AG04450 (cell line): ENCODE measurements around the gene MYBPC1. TPM values are rescaled to one million over a fixed set of nuclear protein-coding genes. Genes with fewer than 3 reads are reported as not detected.

Experiments
- CTCF ChIA-PET: fragments of 300-600, 350-600 bp; formaldehyde crosslinking; extraction: SDS; loops from one replicate; lab custom pipeline; 2022; ENCODE audit warnings: antibody characterized with exemption, inconsistent platforms; lab: Charles Lee
- POLR2A ChIA-PET: fragments of 350-600 bp; formaldehyde crosslinking; extraction: SDS; loops from one replicate; lab custom pipeline; 2021; ENCODE audit warnings: antibody characterized with exemption, inconsistent platforms; lab: Yijun Ruan, JAX
- DNase-seq: peaks from one replicate; pipeline ENCODE4 v3.0.0-alpha.2; 2011; ENCODE audit warnings: low read depth, low spot score
- H3K27ac ChIP-seq: one replicate; pipeline ENCODE4 v1.5.1; 2012; ENCODE audit warnings: low read depth, low read length, control low read depth
- H3K27me3 ChIP-seq: one replicate; pipeline ENCODE4 v1.6.0; 2012; ENCODE audit warnings: low read length; ENCODE audit not compliant: control insufficient read depth, insufficient read depth
- H3K4me3 ChIP-seq: 2 replicates; pipeline ENCODE4 v1.5.1; 2011; ENCODE audit warnings: mild to moderate bottlenecking, low read depth, low read length, control low read depth
- H3K9me3 ChIP-seq: 2 replicates; pipeline ENCODE4 v1.5.1; 2012; ENCODE audit warnings: low read length; ENCODE audit not compliant: control insufficient read depth, insufficient read depth
- polyA plus RNA-seq: library from polyadenylated mRNA; depleted of rRNA; stranded (reverse); fragments of >200 nt; gene quantifications from 2 replicates; pipeline ENCODE4 v1.2.3, GENCODE V29; 2011
- TF ChIP-seq, protein P1 (sequence below): IDR thresholded peaks from 2 replicates; pipeline ENCODE4 v1.5.1; 2011; ENCODE audit warnings: low read depth, low read length, control low read depth, inconsistent platforms

MYBPC1 gene
- polyA plus RNA-seq, 1 experiment: not detected

DNA sequence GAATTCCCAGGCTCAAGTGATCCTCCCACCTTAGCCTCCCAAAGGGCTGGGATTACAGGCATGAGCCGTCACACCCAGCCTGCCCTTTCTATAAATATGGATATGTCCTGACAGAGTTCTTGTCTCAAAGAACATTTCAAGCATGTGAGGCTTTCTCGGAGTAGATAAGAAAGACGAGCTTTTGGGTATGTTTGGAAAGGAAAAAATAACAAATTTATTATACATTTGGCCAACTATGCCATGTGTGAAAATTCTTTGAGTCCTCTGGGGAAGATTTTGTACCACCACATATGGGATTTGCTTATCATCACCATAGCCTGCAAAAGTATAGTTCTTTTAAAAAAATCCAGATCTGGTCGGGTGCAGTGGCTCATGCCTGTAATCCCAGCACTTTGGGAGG lies 23.7 kb upstream of the MYBPC1 start:
- ChIA-PET CTCF (interaction anchor here (1.2 kb wide), 1 partner anchor 11 kb away, joined by 3 read pairs; no protein-coding TSS in a partner anchor), POLR2A (no interaction called here)
- no peaks in the 10 kb centered on the region for H3K9me3 ChIP-seq
- no peak overlapping the region for H3K4me3 ChIP-seq
- TF ChIP-seq, protein P1, sequence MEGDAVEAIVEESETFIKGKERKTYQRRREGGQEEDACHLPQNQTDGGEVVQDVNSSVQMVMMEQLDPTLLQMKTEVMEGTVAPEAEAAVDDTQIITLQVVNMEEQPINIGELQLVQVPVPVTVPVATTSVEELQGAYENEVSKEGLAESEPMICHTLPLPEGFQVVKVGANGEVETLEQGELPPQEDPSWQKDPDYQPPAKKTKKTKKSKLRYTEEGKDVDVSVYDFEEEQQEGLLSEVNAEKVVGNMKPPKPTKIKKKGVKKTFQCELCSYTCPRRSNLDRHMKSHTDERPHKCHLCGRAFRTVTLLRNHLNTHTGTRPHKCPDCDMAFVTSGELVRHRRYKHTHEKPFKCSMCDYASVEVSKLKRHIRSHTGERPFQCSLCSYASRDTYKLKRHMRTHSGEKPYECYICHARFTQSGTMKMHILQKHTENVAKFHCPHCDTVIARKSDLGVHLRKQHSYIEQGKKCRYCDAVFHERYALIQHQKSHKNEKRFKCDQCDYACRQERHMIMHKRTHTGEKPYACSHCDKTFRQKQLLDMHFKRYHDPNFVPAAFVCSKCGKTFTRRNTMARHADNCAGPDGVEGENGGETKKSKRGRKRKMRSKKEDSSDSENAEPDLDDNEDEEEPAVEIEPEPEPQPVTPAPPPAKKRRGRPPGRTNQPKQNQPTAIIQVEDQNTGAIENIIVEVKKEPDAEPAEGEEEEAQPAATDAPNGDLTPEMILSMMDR: no peak
- no peak for DNase-seq
- no peak overlapping the region for H3K27ac ChIP-seq
- H3K27me3 ChIP-seq: no peaks in the 10 kb centered on the region

DNA sequence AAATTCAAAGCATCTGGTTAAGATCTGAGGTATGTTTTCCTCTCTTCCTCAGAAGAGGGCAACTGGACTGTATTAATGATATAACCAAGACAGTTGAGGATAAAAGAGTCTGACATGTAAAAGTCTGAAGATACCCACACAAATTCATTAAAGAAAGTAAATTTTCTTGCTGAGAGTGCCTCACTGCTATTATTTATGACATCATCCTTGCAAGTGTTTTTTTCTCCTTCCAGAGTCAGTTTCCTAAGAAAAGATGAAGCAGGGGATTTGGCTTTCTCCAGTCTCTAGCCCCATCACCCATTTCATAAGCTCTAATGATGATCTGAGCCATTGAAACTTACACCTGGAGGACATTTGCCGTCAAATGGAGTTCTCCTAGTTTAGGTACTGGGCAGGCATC lies 21.0 kb upstream of the MYBPC1 start:
- CTCF ChIA-PET: no interaction called here
- Histone ChIP-seq H3K4me3 (no peak overlapping the region), H3K27me3 (no peaks in the 10 kb centered on the region), H3K9me3 (no peaks in the 10 kb centered on the region), H3K27ac (no peak overlapping the region)
- TF ChIP-seq, protein P1: no peak
- no peak for DNase-seq
- POLR2A ChIA-PET: no interaction called here

DNA sequence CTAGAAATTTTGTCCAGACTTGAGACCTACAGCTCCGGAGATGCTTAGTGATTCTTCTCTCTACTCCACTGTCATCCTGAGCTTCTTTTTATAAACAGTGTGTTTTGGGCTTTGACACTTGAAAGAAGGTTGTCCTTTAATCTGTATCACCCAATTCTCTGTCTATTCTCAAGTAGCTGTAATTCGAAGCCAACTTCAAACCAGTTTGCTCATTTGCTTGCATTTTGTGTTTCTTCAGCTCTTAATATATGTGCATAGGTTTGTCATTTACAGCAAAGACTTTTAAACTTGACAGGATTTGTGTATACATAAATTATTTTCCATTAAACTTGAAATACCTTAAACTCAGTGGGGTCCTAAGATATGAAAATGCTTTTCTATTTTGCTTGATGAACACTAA lies 16.4 kb upstream of the MYBPC1 start:
- CTCF ChIA-PET: no interaction called here
- POLR2A ChIA-PET: no interaction called here

DNA sequence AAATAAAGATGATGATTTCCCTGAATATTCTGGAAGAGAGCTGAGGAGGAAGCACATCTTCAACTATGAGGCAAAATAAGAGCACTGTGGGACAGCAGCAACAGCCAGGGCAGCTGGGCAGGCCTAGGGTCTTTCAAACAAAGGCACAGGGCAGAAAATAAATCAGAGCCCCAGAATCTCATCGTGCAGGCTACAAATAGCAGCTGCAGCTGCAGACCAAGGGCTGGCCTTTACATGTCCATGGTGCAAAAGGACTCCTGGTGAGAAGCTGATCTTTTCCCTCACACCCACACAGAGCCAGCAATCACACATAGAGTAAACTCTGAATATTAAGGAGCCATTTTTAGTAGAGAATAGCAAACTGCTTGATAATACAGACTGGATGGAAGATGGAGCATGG lies 13.6 kb upstream of the MYBPC1 start:
- Histone ChIP-seq H3K9me3 (no peaks in the 10 kb centered on the region), H3K27me3 (no peaks in the 10 kb centered on the region), H3K27ac (no peak overlapping the region), H3K4me3 (no peak overlapping the region)
- TF ChIP-seq, protein P1: no peak
- ChIA-PET POLR2A (no interaction called here), CTCF (interaction anchor here (0.6 kb wide), 1 partner anchor 178 kb away, joined by 3 read pairs; no protein-coding TSS in a partner anchor)
- no peak for DNase-seq

More for the DNA sequence above, 16.4 kb upstream of the MYBPC1 start:
- Histone ChIP-seq H3K27me3 (no peaks in the 10 kb centered on the region), H3K27ac (no peak overlapping the region), H3K9me3 (no peaks in the 10 kb centered on the region), H3K4me3 (no peak overlapping the region)
- no peak for DNase-seq
- TF ChIP-seq, protein P1: no peak

DNA sequence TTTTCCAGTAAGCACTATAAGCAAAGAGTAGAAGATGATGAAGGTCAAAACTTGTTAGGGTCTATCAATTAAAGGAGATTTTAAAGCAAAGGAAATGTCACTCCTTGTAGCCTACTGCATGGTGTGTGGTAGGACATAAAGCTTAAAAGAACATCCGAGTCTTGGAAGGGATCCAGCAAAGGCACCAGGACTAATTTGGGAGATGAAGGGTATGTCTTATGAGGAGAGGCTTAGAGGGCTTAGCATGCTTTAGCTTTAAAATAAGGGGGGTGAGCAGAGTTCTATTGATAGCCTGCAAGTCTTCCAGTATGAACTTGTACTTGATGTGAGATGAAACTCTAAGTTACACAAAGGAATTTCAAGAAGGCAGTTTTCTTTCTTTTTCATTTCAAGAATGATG lies 11.8 kb upstream of the MYBPC1 start:
- no peak overlapping the region for H3K27ac ChIP-seq
- no peak for DNase-seq
- H3K4me3 ChIP-seq: no peak overlapping the region
- ChIA-PET CTCF (interaction anchor here (1.5 kb wide), 1 partner anchor 12 kb away, joined by 3 read pairs; no protein-coding TSS in a partner anchor), POLR2A (no interaction called here)
- H3K9me3 ChIP-seq: no peaks in the 10 kb centered on the region
- H3K27me3 ChIP-seq: no peaks in the 10 kb centered on the region
- TF ChIP-seq, protein P1: no peak
